DMS53 treated with DMSO at 0.1 percent for 48 hours (cell line): ENCODE data around the gene CAMK2G.
"Not testable (repeated sequence)": the region's sequence is repeated elsewhere in the genome, so short reads cannot be mapped to it uniquely, and the experiment has no call there.

Experiments
- DNase-seq: peaks from one replicate; lab custom pipeline; 2025; ENCODE audit not compliant: unreplicated experiment; lab: John Stamatoyannopoulos, UW

CAMK2G gene

GRCh38 chr10:73841061-73841421 lies 33.3 kb downstream of the CAMK2G start:
- DNase-seq: no peak

- DNase-seq: no peak
Observed at GRCh38 chr10:73840403-73841060, 33.8 kb downstream of the CAMK2G start.

GRCh38 chr10:73840056-73840402 lies 34.3 kb downstream of the CAMK2G start:
- DNase-seq: no peak

GRCh38 chr10:73839276-73839966 lies 34.9 kb downstream of the CAMK2G start:
- no peak for DNase-seq

- DNase-seq: no peak
Observed at GRCh38 chr10:73838827-73839226, 35.5 kb downstream of the CAMK2G start.

GRCh38 chr10:73838008-73838567 lies 36.3 kb downstream of the CAMK2G start:
- DNase-seq: no peak

- no peak for DNase-seq
Observed at GRCh38 chr10:73837072-73837471, 37.3 kb downstream of the CAMK2G start.

GRCh38 chr10:73836427-73836980 lies 37.9 kb downstream of the CAMK2G start:
- no peak for DNase-seq

GRCh38 chr10:73829090-73829489 lies 45.3 kb downstream of the CAMK2G start:
- not testable (repeated sequence) for DNase-seq

GRCh38 chr10:73828161-73828560 lies 46.2 kb downstream of the CAMK2G start:
- DNase-seq: no peak

GRCh38 chr10:73827346-73828089 lies 46.8 kb downstream of the CAMK2G start:
- DNase-seq: no peak

- no peak for DNase-seq
Observed at GRCh38 chr10:73824146-73824725, 50.1 kb downstream of the CAMK2G start.

GRCh38 chr10:73823391-73823790 lies 51.0 kb downstream of the CAMK2G start:
- no peak for DNase-seq

GRCh38 chr10:73819513-73820093 lies 54.8 kb downstream of the CAMK2G start:
- no peak for DNase-seq

GRCh38 chr10:73819081-73819480 lies 55.3 kb downstream of the CAMK2G start:
- no peak for DNase-seq

- no peak for DNase-seq
Observed at GRCh38 chr10:73818402-73818801, 56.0 kb downstream of the CAMK2G start.

GRCh38 chr10:73817826-73818225 lies 56.5 kb downstream of the CAMK2G start:
- DNase-seq: no peak

- no peak for DNase-seq
Observed at GRCh38 chr10:73816917-73817729, 57.2 kb downstream of the CAMK2G start.

GRCh38 chr10:73815719-73816030 lies 58.7 kb downstream of the CAMK2G start:
- DNase-seq: no peak
